Neural progenitor cell (in vitro differentiated cells): Measurements from ENCODE around the gene SMIM10L1. TPM values are rescaled to one million over a fixed set of nuclear protein-coding genes. Genes with fewer than 3 reads are reported as not detected.

Experiments used
- DNase-seq: peaks from one replicate; pipeline ENCODE4 v3.0.0-alpha.2; 2016; ENCODE audit warnings: low spot score
- H2AFZ ChIP-seq: fragments of 200-600 bp; sonication (generic); replicated peaks from 2 replicates; pipeline ENCODE4 v1.6.1; 2016; ENCODE audit warnings: antibody characterized with exemption
- H3F3A ChIP-seq: fragments of 200-600 bp; sonication (generic); 2 replicates; pipeline ENCODE4 v1.6.1; 2016; ENCODE audit warnings: antibody characterized with exemption, low read depth
- H3K27ac ChIP-seq: fragments of 200-600 bp; sonication (generic); 2 replicates; pipeline ENCODE4 v1.5.1; 2016; ENCODE audit warnings: mild to moderate bottlenecking
- H3K27me3 ChIP-seq: fragments of 200-600 bp; sonication (generic); 2 replicates; pipeline ENCODE4 v1.6.1; 2016; ENCODE audit warnings: mild to moderate bottlenecking, moderate library complexity
- H3K36me3 ChIP-seq: fragments of 200-600 bp; sonication (generic); 2 replicates; pipeline ENCODE4 v1.5.1; 2016
- H3K4me1 ChIP-seq: fragments of 200-600 bp; sonication (generic); 2 replicates; pipeline ENCODE4 v1.6.1; 2016; ENCODE audit warnings: mixed run types
- H3K4me2 ChIP-seq: fragments of 200-600 bp; sonication (generic); 2 replicates; pipeline ENCODE4 v1.6.1; 2016
- H3K4me3 ChIP-seq: fragments of 200-600 bp; sonication (generic); 2 replicates; pipeline ENCODE4 v1.5.1; 2016
- H3K79me2 ChIP-seq: fragments of 200-600 bp; sonication (generic); 2 replicates; pipeline ENCODE4 v1.6.1; 2016; ENCODE audit warnings: low read depth
- H3K9ac ChIP-seq: fragments of 200-600 bp; sonication (generic); 2 replicates; pipeline ENCODE4 v1.6.1; 2016
- H3K9me3 ChIP-seq: fragments of 200-600 bp; sonication (generic); 2 replicates; pipeline ENCODE4 v1.5.1; 2016; ENCODE audit warnings: low read depth
- H4K20me1 ChIP-seq: fragments of 200-600 bp; sonication (generic); 2 replicates; pipeline ENCODE4 v1.6.1; 2016; ENCODE audit warnings: low read depth
- H3K27ac Mint-ChIP-seq: 3 replicates; pipeline ENCODE4 v1.8.0; 2021; ENCODE audit warnings: mixed read lengths
- H3K27me3 Mint-ChIP-seq: 2 replicates; pipeline ENCODE4 v1.8.0; 2022; ENCODE audit warnings: low read depth, mild to moderate bottlenecking, inconsistent platforms, moderate library complexity, mixed read lengths; ENCODE audit not compliant: insufficient read depth
- H3K36me3 Mint-ChIP-seq: 3 replicates; pipeline ENCODE4 v1.8.0; 2021; ENCODE audit warnings: mixed read lengths
- H3K4me1 Mint-ChIP-seq: 3 replicates; pipeline ENCODE4 v1.8.0; 2021; ENCODE audit warnings: mixed read lengths
- H3K4me3 Mint-ChIP-seq: 3 replicates; pipeline ENCODE4 v1.8.0; 2021; ENCODE audit warnings: mild to moderate bottlenecking, moderate library complexity, mixed read lengths
- H3K9me3 Mint-ChIP-seq: 3 replicates; pipeline ENCODE4 v1.8.0; 2020; ENCODE audit warnings: mixed read lengths
- EZH2 ChIP-seq: fragments of 200-600 bp; sonication (generic); IDR thresholded peaks from 2 replicates; pipeline ENCODE4 v1.6.1; 2017; ENCODE audit warnings: antibody characterized with exemption, mild to moderate bottlenecking, moderate library complexity
- EZH2phosphoT487 ChIP-seq: fragments of 200-600 bp; sonication (generic); IDR thresholded peaks from 2 replicates; pipeline ENCODE4 v1.6.1; 2017; ENCODE audit warnings: antibody characterized with exemption
- total RNA-seq: library from RNA; depleted of rRNA; stranded (reverse); fragments of >200 nt; gene quantifications from 2 replicates; pipeline ENCODE4 v1.2.3, GENCODE V29; 2015; ENCODE audit warnings: low replicate concordance
- TF ChIP-seq, protein P1 (sequence below): fragments of 200-600 bp; sonication (generic); IDR thresholded peaks from 2 replicates; pipeline ENCODE4 v1.5.1; 2017; ENCODE audit warnings: antibody characterized with exemption, mild to moderate bottlenecking

The SMIM10L1 gene
- total RNA-seq, 1 donor from 2014 or later = 16.3 TPM

DNA sequence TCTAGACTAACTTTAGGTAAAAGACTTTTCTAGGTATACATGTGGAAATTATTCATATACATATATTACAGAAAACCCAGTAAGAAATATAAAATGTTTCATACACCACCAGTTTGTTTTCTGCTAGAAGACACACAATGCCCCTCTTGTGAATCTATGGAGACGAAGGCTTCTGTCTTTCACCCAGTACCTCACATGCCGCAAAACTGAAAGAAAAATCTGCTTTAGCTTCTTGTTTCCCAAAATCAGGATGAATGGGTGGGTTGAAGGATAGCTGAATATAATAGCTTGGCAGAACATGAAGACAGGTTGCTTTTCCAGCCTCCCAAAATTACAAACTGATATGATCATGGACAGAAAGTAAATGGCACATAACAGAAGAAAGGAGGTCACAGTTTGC, 37.8 kb upstream of the SMIM10L1 start:
- no peak overlapping the region for H3K27ac Mint-ChIP-seq
- Histone ChIP-seq H4K20me1 (peaks cover 8% of the 10 kb centered on the region), H3K27me3 (no peaks in the 10 kb centered on the region), H3K36me3 (no peaks in the 10 kb centered on the region), H3K79me2 (peaks cover 95% of the 10 kb centered on the region), H3K4me1 (no peaks in the 10 kb centered on the region), H3K4me3 (no peak overlapping the region), H3K9ac (no peak overlapping the region), H3F3A (no peaks in the 10 kb centered on the region), H3K9me3 (no peaks in the 10 kb centered on the region), H3K27ac (no peak overlapping the region), H2AFZ (no peak overlapping the region), H3K4me2 (no peak overlapping the region)
- peaks cover 63% of the 10 kb centered on the region for H3K36me3 Mint-ChIP-seq
- H3K4me3 Mint-ChIP-seq = no peak overlapping the region
- no peak for DNase-seq
- no peaks in the 10 kb centered on the region for H3K27me3 Mint-ChIP-seq
- peaks cover 20% of the 10 kb centered on the region for H3K9me3 Mint-ChIP-seq
- H3K4me1 Mint-ChIP-seq = no peaks in the 10 kb centered on the region
- TF ChIP-seq EZH2phosphoT487 (no peak), EZH2 (no peak)
- TF ChIP-seq, protein P1, sequence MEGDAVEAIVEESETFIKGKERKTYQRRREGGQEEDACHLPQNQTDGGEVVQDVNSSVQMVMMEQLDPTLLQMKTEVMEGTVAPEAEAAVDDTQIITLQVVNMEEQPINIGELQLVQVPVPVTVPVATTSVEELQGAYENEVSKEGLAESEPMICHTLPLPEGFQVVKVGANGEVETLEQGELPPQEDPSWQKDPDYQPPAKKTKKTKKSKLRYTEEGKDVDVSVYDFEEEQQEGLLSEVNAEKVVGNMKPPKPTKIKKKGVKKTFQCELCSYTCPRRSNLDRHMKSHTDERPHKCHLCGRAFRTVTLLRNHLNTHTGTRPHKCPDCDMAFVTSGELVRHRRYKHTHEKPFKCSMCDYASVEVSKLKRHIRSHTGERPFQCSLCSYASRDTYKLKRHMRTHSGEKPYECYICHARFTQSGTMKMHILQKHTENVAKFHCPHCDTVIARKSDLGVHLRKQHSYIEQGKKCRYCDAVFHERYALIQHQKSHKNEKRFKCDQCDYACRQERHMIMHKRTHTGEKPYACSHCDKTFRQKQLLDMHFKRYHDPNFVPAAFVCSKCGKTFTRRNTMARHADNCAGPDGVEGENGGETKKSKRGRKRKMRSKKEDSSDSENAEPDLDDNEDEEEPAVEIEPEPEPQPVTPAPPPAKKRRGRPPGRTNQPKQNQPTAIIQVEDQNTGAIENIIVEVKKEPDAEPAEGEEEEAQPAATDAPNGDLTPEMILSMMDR = no peak

DNA sequence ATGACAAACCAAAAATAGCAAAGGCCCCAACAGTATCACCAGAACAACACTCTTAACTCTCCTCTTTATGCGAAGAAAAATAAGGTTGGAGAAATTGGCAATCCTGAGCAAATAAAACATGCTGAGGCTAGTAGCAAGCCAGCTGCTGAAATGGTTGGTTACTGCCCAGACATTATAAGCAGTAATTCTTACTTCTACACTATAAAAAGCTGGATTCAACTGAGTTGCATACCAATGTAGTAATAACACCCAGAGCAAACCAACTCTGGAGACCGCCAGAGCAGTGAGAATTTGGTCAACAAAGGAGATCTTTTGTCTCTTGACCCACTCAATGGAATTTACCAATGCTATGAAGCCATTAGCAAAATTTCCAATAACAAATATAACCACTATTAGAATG, 37.2 kb upstream of the SMIM10L1 start:
- Mint-ChIP-seq H3K27me3 (no peaks in the 10 kb centered on the region), H3K4me3 (no peak overlapping the region), H3K4me1 (no peaks in the 10 kb centered on the region), H3K27ac (no peak overlapping the region), H3K36me3 (peaks cover 58% of the 10 kb centered on the region), H3K9me3 (peaks cover 18% of the 10 kb centered on the region)
- Histone ChIP-seq H3K4me1 (no peaks in the 10 kb centered on the region), H3K9me3 (no peaks in the 10 kb centered on the region), H3F3A (no peaks in the 10 kb centered on the region), H3K27ac (no peak overlapping the region), H3K36me3 (no peaks in the 10 kb centered on the region), H2AFZ (no peak overlapping the region), H3K4me2 (no peak overlapping the region), H4K20me1 (peaks cover 8% of the 10 kb centered on the region), H3K4me3 (no peak overlapping the region), H3K9ac (no peak overlapping the region), H3K79me2 (peaks cover 95% of the 10 kb centered on the region), H3K27me3 (no peaks in the 10 kb centered on the region)
- DNase-seq = no peak
- no peak for TF ChIP-seq EZH2phosphoT487
- no peak for TF ChIP-seq EZH2
- TF ChIP-seq, protein P1 = no peak

DNA sequence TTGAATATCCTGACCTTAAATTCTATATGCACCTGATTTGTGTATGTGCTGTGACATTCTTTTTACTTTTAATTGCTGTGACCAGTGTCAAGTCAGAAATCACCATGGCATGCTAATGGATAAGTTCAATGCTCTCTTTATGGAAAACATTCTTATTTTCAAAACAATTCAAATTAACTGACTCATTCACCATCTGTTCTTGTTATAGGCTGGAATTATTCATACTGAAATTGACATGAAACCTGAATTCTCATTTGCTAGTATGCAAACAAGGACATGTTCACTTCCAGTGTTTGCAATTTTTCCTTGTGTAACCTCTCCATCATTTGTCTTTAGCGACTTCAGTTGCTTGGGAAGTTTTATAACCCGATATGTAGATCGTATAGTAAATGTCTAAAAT, 36.7 kb upstream of the SMIM10L1 start, which contains the start of gene TAS2R30:
Gene TAS2R30 (minus strand): TSS at position 340 of the 400 bp plus-strand sequence. CDS start 400 bp downstream, outside the sequence.
- no peak within 1 kb of the TSS for H3K4me3 ChIP-seq
- H3K27ac ChIP-seq = no peak within 1 kb of the TSS
- no peaks in the 10 kb centered on the region for H3K4me1 Mint-ChIP-seq

More for the DNA sequence above, 36.7 kb upstream of the SMIM10L1 start, which contains the start of gene TAS2R30:
- H3K27me3 ChIP-seq = no peaks in the 10 kb centered on the region
- no peak within 1 kb of the TSS for H3K4me2 ChIP-seq
- H3K4me3 Mint-ChIP-seq = no peak within 1 kb of the TSS
- no peaks in the 10 kb centered on the region for H3K27me3 Mint-ChIP-seq
- H3K36me3 ChIP-seq = no peaks in the 10 kb centered on the region
- H3K27ac Mint-ChIP-seq = no peak within 1 kb of the TSS
- H3F3A ChIP-seq = no peaks in the 10 kb centered on the region
- H3K36me3 Mint-ChIP-seq = peaks cover 57% of the 10 kb centered on the region
- no peaks in the 10 kb centered on the region for H3K9me3 ChIP-seq
- H3K9ac ChIP-seq = no peak within 1 kb of the TSS
- peaks cover 8% of the 10 kb centered on the region for H4K20me1 ChIP-seq
- TF ChIP-seq EZH2phosphoT487 (no peak), EZH2 (no peak)
- TF ChIP-seq, protein P1 = no peak
- H3K79me2 ChIP-seq = peaks cover 97% of the 10 kb centered on the region
- no peak within 1 kb of the TSS for H2AFZ ChIP-seq
- no peak for DNase-seq
- H3K4me1 ChIP-seq = no peaks in the 10 kb centered on the region
- peaks cover 17% of the 10 kb centered on the region for H3K9me3 Mint-ChIP-seq
